Suprapubic skin (tissue), 4 donors: ENCODE results near the gene ITGA6. TPM values are rescaled to one million over a fixed set of nuclear protein-coding genes. Genes with fewer than 3 reads are reported as not detected.

Experiments
- DNase-seq, 2 donors: peaks; one replicate each; pipeline ENCODE4 v3.0.0-alpha.2; 2019; ENCODE audit warnings: low spot score in 2 of 2
- H3K27ac ChIP-seq: fragments of 200-600 bp; sonication (generic); one replicate; pipeline ENCODE4 v1.5.1; 2019
- H3K27me3 ChIP-seq: fragments of 200-600 bp; sonication (generic); one replicate; pipeline ENCODE4 v1.5.1; 2019
- H3K36me3 ChIP-seq: fragments of 200-600 bp; sonication (generic); one replicate; pipeline ENCODE4 v1.5.1; 2019
- H3K4me1 ChIP-seq: fragments of 200-600 bp; sonication (generic); one replicate; pipeline ENCODE4 v1.5.1; 2019
- H3K4me3 ChIP-seq: fragments of 200-600 bp; sonication (generic); one replicate; pipeline ENCODE4 v1.5.1; 2019; ENCODE audit warnings: mild to moderate bottlenecking
- H3K9me3 ChIP-seq: fragments of 200-600 bp; sonication (generic); one replicate; pipeline ENCODE4 v1.5.1; 2019
- CTCF ChIP-seq, 2 donors: fragments of 200-600 bp in 1 of 2; fragments of 450-650 bp in 1 of 2; sonication (generic) in 1 of 2; IDR thresholded peaks; one replicate each; pipeline ENCODE4 v1.5.1; 2016 to 2019; ENCODE audit warnings: antibody characterized with exemption in 2 of 2, mild to moderate bottlenecking in 1 of 2, moderate library complexity in 1 of 2
- EP300 ChIP-seq: sonication (generic); formaldehyde crosslinking; IDR thresholded peaks from one replicate; pipeline ENCODE4 v1.6.1; 2017; ENCODE audit warnings: antibody characterized with exemption
- POLR2A ChIP-seq, 2 donors: fragments of 450-650 bp; IDR thresholded peaks; one replicate each; pipeline ENCODE4 v1.6.1; 2017; ENCODE audit warnings: antibody characterized with exemption in 2 of 2, mild to moderate bottlenecking in 2 of 2, moderate library complexity in 2 of 2
- POLR2AphosphoS5 ChIP-seq, 3 donors: sonication (generic); formaldehyde crosslinking; IDR thresholded peaks; one replicate each; pipeline ENCODE4 v1.6.1; 2017; ENCODE audit warnings: antibody characterized with exemption in 3 of 3
- WGBS: methylation state at CpG from one replicate; pipeline ENCODE4 v1.1.5; 2018; 5-methylcytosine and 5-hydroxymethylcytosine counted together
- total RNA-seq, 4 donors: library from RNA; depleted of rRNA; stranded (reverse); fragments of >200 nt; gene quantifications; one replicate each; pipeline ENCODE4 v1.1.0, GENCODE V29; 2016

The ITGA6 gene
- total RNA-seq, 4 donors from 2014 or later, result 89.6 to 204 (median 161) TPM

DNA sequence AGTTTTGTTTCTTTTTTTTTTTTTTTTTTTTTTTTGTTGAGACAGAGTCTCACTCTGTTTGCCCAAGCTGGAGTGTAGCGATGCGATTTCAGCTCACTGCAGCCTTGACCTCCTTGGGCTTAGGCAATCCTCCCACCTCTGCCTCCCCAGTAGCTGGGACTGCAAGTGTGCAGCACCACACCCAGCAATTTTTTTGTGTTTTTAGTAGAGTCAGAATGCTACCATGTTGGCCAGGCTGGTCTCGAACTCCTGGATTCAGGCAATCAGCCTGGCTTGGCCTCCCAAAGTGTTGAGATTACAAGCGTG lies 8.2 kb downstream of the ITGA6 start:
- no peaks in the 10 kb centered on the region for H3K36me3 ChIP-seq
- peak in 1 of 2 donors; percentile 47 for DNase-seq
- no peak for TF ChIP-seq POLR2AphosphoS5 (IDR thresholded peaks at IDR 0.05)
- TF ChIP-seq POLR2A (IDR thresholded peaks at IDR 0.05), result no peak
- no peak for TF ChIP-seq EP300
- no peak for TF ChIP-seq CTCF (IDR thresholded peaks at IDR 0.05)
- WGBS, result 98% methylated on average over 4 of the region's 4 CpGs
- peaks cover 83% of the 10 kb centered on the region for H3K4me1 ChIP-seq
- H3K27me3 ChIP-seq, result no peaks in the 10 kb centered on the region
- H3K27ac ChIP-seq, result no peak overlapping the region
- no peaks in the 10 kb centered on the region for H3K9me3 ChIP-seq
- H3K4me3 ChIP-seq, result no peak overlapping the region

DNA sequence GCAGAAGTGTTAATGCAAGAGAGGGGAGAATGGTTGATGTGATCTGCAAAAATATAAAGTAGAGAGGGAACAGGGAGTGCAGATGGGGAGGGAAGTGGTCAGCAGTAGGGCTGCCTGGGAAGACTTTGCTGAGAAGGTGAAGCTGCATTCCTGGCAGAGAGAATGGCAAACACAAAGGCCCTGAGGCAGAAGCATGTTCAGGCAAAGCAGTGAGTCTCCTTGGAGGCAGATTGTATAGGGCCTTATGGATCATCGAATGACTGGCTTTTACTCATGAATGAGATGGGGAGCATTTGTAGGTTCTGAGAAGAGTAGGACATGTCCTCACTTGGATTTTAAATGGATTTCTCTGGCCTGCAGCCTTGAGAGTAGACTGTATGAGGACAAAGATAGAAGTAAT lies 9.5 kb downstream of the ITGA6 start:
- 76% methylated on average over 1 of the region's 1 CpG for WGBS
- Histone ChIP-seq H3K27me3 (no peaks in the 10 kb centered on the region), H3K4me3 (no peak overlapping the region), H3K9me3 (no peaks in the 10 kb centered on the region), H3K27ac (peak overlapping the region; percentile 27), H3K36me3 (no peaks in the 10 kb centered on the region), H3K4me1 (peaks cover 81% of the 10 kb centered on the region)
- no peak for DNase-seq
- no peak for TF ChIP-seq CTCF (IDR thresholded peaks at IDR 0.05)
- TF ChIP-seq POLR2AphosphoS5 (IDR thresholded peaks at IDR 0.05), result no peak
- TF ChIP-seq POLR2A (IDR thresholded peaks at IDR 0.05), result no peak
- no peak for TF ChIP-seq EP300

DNA sequence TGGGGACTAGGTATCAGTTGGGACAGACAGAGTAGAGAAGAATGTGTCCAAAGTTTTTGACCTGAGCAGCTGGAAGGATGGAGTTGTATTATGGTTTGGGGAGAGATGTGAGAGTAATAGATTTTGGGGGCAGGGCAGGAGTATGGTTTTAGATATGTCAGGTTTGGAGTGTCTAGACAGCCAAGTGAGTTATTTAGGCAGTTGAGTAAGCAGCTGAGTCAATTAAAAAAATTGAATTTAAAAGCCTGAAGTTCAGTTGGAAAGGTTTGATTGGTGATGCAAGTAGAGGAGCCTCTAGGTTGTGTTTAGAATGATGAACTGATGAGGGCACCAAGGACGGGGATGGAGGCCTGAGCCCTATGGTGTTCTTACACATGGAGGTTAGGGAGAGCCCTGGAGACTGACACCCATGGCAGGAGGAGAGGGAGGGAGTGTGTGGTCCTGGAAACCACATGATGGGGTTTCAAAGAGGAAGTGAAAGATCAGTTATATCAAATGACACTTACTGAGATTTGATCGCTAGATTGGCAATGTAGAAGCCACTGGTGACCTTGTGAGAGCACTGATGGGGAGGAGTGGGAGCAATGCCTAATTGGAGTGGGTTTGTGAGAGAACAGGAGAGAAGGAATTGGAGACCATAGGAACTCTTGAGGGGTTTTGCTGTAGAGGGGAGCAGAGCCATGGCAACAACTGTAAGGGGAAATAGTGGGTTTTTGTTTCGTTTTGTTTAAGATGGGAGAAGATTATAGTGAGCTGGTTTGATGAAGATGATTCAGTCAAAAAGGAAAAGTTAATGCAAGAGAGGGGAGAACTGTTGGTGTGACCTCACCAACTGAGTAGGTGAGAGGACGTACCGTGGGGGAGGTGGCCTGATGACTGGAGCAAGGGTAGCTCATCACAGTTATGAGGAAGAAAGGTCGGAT lies 10.3 kb downstream of the ITGA6 start:
- H3K9me3 ChIP-seq, result no peaks in the 10 kb centered on the region
- H3K4me3 ChIP-seq, result no peak overlapping the region
- H3K27ac ChIP-seq, result no peak overlapping the region
- DNase-seq, result peak in 1 of 2 donors; percentile 65
- H3K36me3 ChIP-seq, result no peaks in the 10 kb centered on the region
- TF ChIP-seq EP300, result no peak
- TF ChIP-seq POLR2A (IDR thresholded peaks at IDR 0.05), result no peak
- TF ChIP-seq CTCF (IDR thresholded peaks at IDR 0.05), result no peak
- no peak for TF ChIP-seq POLR2AphosphoS5 (IDR thresholded peaks at IDR 0.05)
- 69% methylated on average over 6 of the region's 6 CpGs for WGBS
- H3K4me1 ChIP-seq, result peaks cover 82% of the 10 kb centered on the region
- no peaks in the 10 kb centered on the region for H3K27me3 ChIP-seq

DNA sequence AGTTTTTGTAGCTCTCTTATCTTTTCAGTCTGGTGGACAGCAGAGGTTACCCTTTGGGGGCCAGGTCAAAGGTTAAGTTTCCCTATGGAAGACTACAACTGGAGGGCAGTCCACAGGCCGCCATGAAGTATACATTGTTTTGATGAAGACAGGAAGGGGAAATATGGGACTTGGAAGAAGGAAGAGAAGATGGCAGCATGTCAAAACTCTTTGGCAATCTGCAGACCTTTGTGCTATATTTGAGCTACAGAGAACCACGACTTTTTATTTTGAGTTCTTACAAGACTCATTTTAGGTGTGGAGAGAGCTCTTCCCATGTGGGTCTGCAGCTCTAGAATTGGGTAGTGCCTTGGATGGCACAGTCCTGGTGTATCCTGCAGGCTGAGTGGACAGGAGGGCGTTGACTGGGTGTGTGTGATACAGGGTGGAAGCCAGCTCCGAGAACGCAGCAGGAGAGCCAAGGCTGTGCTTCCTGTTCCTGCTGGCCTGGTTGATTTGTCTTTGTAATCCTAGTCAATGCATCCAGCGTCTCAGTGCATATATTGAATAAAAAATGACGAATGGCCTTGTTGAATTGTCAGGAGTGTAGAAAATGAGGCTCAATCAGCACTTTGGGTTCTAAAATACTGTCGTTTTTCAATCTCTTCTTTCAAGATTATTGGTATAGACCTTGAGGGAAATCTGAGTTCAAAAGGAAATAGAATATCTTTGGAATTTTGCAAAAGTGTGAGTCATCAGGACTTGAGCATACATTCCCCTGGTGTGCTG lies 11.5 kb downstream of the ITGA6 start:
- Histone ChIP-seq H3K4me3 (no peak overlapping the region), H3K27ac (peak overlapping the region; percentile 0), H3K9me3 (no peaks in the 10 kb centered on the region), H3K36me3 (no peaks in the 10 kb centered on the region), H3K4me1 (peaks cover 82% of the 10 kb centered on the region), H3K27me3 (no peaks in the 10 kb centered on the region)
- TF ChIP-seq CTCF (IDR thresholded peaks at IDR 0.05) (no peak), POLR2AphosphoS5 (IDR thresholded peaks at IDR 0.05) (no peak), EP300 (no peak), POLR2A (IDR thresholded peaks at IDR 0.05) (no peak)
- 48% methylated on average over 8 of the region's 8 CpGs for WGBS
- DNase-seq, result peak in 1 of 2 donors; percentile 67

GRCh38 chr2:172439509-172439860 lies 12.1 kb downstream of the ITGA6 start:
- H3K36me3 ChIP-seq, result no peaks in the 10 kb centered on the region
- peak in 1 of 2 donors; percentile 15 for DNase-seq
- WGBS, result 88% methylated on average over 2 of the region's 2 CpGs
- no peak overlapping the region for H3K4me3 ChIP-seq
- H3K27me3 ChIP-seq, result no peaks in the 10 kb centered on the region
- H3K4me1 ChIP-seq, result peaks cover 77% of the 10 kb centered on the region
- TF ChIP-seq POLR2A (IDR thresholded peaks at IDR 0.05) (no peak), POLR2AphosphoS5 (IDR thresholded peaks at IDR 0.05) (no peak), CTCF (IDR thresholded peaks at IDR 0.05) (no peak), EP300 (no peak)
- no peaks in the 10 kb centered on the region for H3K9me3 ChIP-seq
- peak overlapping the region; percentile 0 for H3K27ac ChIP-seq
